ENCODE data around the gene NPR3.

GRCh38 chr5:32812399-32812798, 101.3 kb downstream of the NPR3 start:
- TF ChIP-seq POLR2A (IDR thresholded peaks at IDR 0.05) (no peak), CTCF (IDR thresholded peaks at IDR 0.05) (no peak), POLR2AphosphoS5 (IDR thresholded peaks at IDR 0.05) (no peak)

Measured in breast epithelium (tissue), 3 donors.